Neuronal stem cell (in vitro differentiated cells): ENCODE data around the gene ZNF816.
"Not testable (repeated sequence)": the region's sequence is repeated elsewhere in the genome, so short reads cannot be mapped to it uniquely, and the experiment has no call there.

ENCODE experiments used
- DNase-seq: peaks from one replicate; pipeline ENCODE4 v3.0.0-alpha.2; 2013; ENCODE audit warnings: low spot score
- H2AFZ ChIP-seq: one replicate; pipeline ENCODE4 v1.6.1; 2013; ENCODE audit warnings: mild to moderate bottlenecking, low read length, inconsistent platforms
- H2AK5ac ChIP-seq: 2 replicates; pipeline ENCODE4 v1.6.1; 2013; ENCODE audit warnings: low read depth, mild to moderate bottlenecking, inconsistent platforms, low read length, moderate library complexity, mixed read lengths
- H2BK120ac ChIP-seq: 2 replicates; pipeline ENCODE4 v1.6.1; 2013; ENCODE audit warnings: low read depth, mild to moderate bottlenecking, inconsistent platforms, low read length, moderate library complexity, mixed read lengths
- H2BK12ac ChIP-seq: one replicate; pipeline ENCODE4 v1.6.1; 2013; ENCODE audit warnings: low read length, inconsistent platforms
- H2BK15ac ChIP-seq: 2 replicates; pipeline ENCODE4 v1.6.1; 2013; ENCODE audit warnings: mild to moderate bottlenecking, low read length, inconsistent platforms, mixed read lengths
- H2BK5ac ChIP-seq: one replicate; pipeline ENCODE4 v1.6.1; 2013; ENCODE audit warnings: inconsistent platforms, mild to moderate bottlenecking, low read length, moderate library complexity
- H3K14ac ChIP-seq: one replicate; pipeline ENCODE4 v1.6.1; 2013; ENCODE audit warnings: low read length, inconsistent platforms
- H3K18ac ChIP-seq: 2 replicates; pipeline ENCODE4 v1.6.1; 2013; ENCODE audit warnings: low read length, inconsistent platforms
- H3K23ac ChIP-seq: 2 replicates; pipeline ENCODE4 v1.6.1; 2013; ENCODE audit warnings: low read depth, mild to moderate bottlenecking, mixed read lengths, low read length, inconsistent platforms; ENCODE audit not compliant: poor library complexity
- H3K27ac ChIP-seq: replicated peaks from 3 replicates; pipeline ENCODE4 v1.5.1; 2013; ENCODE audit warnings: low read length, inconsistent platforms
- H3K27me3 ChIP-seq, 3 experiments: 2 replicates each; pipeline ENCODE4 v1.6.1; 2013; ENCODE audit warnings: low read length in 3 of 3, mild to moderate bottlenecking in 2 of 3, inconsistent platforms in 1 of 3, low read depth in 1 of 3, mixed read lengths in 1 of 3, moderate library complexity in 1 of 3; ENCODE audit not compliant: control insufficient read depth in 3 of 3, insufficient read depth in 3 of 3
- H3K36me3 ChIP-seq, 2 donors: replicated peaks in 1 of 2; 2 replicates each; pipeline ENCODE4 v1.6.1; 2013; ENCODE audit warnings: low read length in 2 of 2; ENCODE audit not compliant: control insufficient read depth in 2 of 2, insufficient read depth in 2 of 2
- H3K4ac ChIP-seq: 2 replicates; pipeline ENCODE4 v1.6.1; 2013; ENCODE audit warnings: inconsistent platforms, mild to moderate bottlenecking, low read length, moderate library complexity
- H3K4me1 ChIP-seq, 2 donors: 1 replicate in 1 of 2; 2 replicates in 1 of 2; pipeline ENCODE4 v1.6.1; 2013; ENCODE audit warnings: low read length in 2 of 2, low read depth in 1 of 2; ENCODE audit not compliant: control insufficient read depth in 2 of 2, insufficient read depth in 1 of 2
- H3K4me2 ChIP-seq: one replicate; pipeline ENCODE4 v1.6.1; 2013; ENCODE audit warnings: mild to moderate bottlenecking, low read length, inconsistent platforms; ENCODE audit not compliant: insufficient read depth, poor library complexity, severe bottlenecking
- H3K4me3 ChIP-seq, 2 donors: 2 replicates each; pipeline ENCODE4 v1.5.1; 2013; ENCODE audit warnings: low read length in 2 of 2, mild to moderate bottlenecking in 2 of 2, inconsistent platforms in 1 of 2, moderate library complexity in 1 of 2
- H3K79me1 ChIP-seq: one replicate; pipeline ENCODE4 v1.6.1; 2013; ENCODE audit warnings: low read depth, mild to moderate bottlenecking, inconsistent platforms, low read length, moderate library complexity
- H3K9ac ChIP-seq: one replicate; pipeline ENCODE4 v1.6.1; 2013; ENCODE audit warnings: mild to moderate bottlenecking, low read depth, low read length, inconsistent platforms; ENCODE audit not compliant: poor library complexity
- H3K9me3 ChIP-seq, 2 donors: replicated peaks in 1 of 2; 2 replicates each; pipeline versions ENCODE3 to v1.6.1; 2013; ENCODE audit warnings: low read length in 2 of 2, mild to moderate bottlenecking in 2 of 2, inconsistent platforms in 1 of 2, low read depth in 1 of 2, mixed read lengths in 1 of 2, moderate library complexity in 1 of 2; ENCODE audit not compliant: control insufficient read depth in 2 of 2, insufficient read depth in 1 of 2
- H4K8ac ChIP-seq: one replicate; pipeline ENCODE4 v1.6.1; 2013; ENCODE audit warnings: low read depth, mild to moderate bottlenecking, inconsistent platforms, low read length, moderate library complexity
- H4K91ac ChIP-seq: one replicate; pipeline ENCODE4 v1.6.1; 2013; ENCODE audit warnings: low read length, low read depth, mild to moderate bottlenecking, inconsistent platforms; ENCODE audit not compliant: poor library complexity
- WGBS, 2 donors: extraction: QIAGEN DNeasy Blood & Tissue Kit; methylation state at CpG; one replicate each; pipeline ENCODE4 v1.1.7; 2013; ENCODE audit warnings: missing lambda C conversion rate in 2 of 2, mixed read lengths in 1 of 2; ENCODE audit not compliant: insufficient read length in 2 of 2, insufficient replicate concordance in 1 of 2; ENCODE audit errors: extremely low coverage in 2 of 2; 5-methylcytosine and 5-hydroxymethylcytosine counted together

The ZNF816 gene

GRCh38 chr19:52935434-52935833 lies 27.2 kb downstream of the ZNF816 start:
- Histone ChIP-seq H3K79me1 (peaks cover 6% of the 10 kb centered on the region), H3K36me3 (peaks cover 2 to 36% of the 10 kb centered on the region in 2 donors), H2AFZ (no peak overlapping the region), H2BK12ac (no peak overlapping the region), H4K91ac (no peak overlapping the region), H2BK120ac (no peak overlapping the region), H3K4me3 (no peak overlapping the region), H3K27me3 (no peaks in the 10 kb centered on the region), H3K9ac (no peak overlapping the region), H3K14ac (no peak overlapping the region), H2AK5ac (no peak overlapping the region), H3K27ac (no peak overlapping the region), H2BK5ac (no peak overlapping the region), H3K4ac (no peak overlapping the region), H3K4me2 (no peak overlapping the region), H3K9me3 (peaks cover 1 to 45% of the 10 kb centered on the region in 2 donors), H2BK15ac (no peak overlapping the region), H3K4me1 (no peaks in the 10 kb centered on the region), H3K23ac (no peak overlapping the region), H3K18ac (no peak overlapping the region), H4K8ac (no peak overlapping the region)
- WGBS, 2 donors = no CpG with 5 or more reads among the region's 8 CpGs
- no peak for DNase-seq

- H2BK120ac ChIP-seq, H3K79me1 ChIP-seq, H4K91ac ChIP-seq, H2BK5ac ChIP-seq, H2AFZ ChIP-seq, H4K8ac ChIP-seq, H2BK15ac ChIP-seq, H3K27ac ChIP-seq, H3K9ac ChIP-seq, H2AK5ac ChIP-seq, H3K27me3 ChIP-seq, H3K18ac ChIP-seq, H3K23ac ChIP-seq, DNase-seq, H3K4me3 ChIP-seq, H2BK12ac ChIP-seq, H3K4me2 ChIP-seq, H3K4ac ChIP-seq, H3K4me1 ChIP-seq, H3K14ac ChIP-seq: not testable (repeated sequence)
- peaks cover 1 to 38% of the 10 kb centered on the region in 2 donors for H3K36me3 ChIP-seq
- H3K9me3 ChIP-seq = peaks cover 0 to 22% of the 10 kb centered on the region in 2 donors
- no CpG with 5 or more reads among the region's 9 CpGs for WGBS, 2 donors
These were observed 38.0 kb downstream of the ZNF816 start for GRCh38 chr19:52924641-52925040.

- H2AFZ ChIP-seq = no peak overlapping the region
- H3K4ac ChIP-seq = no peak overlapping the region
- H3K4me1 ChIP-seq = peaks cover 0 to 2% of the 10 kb centered on the region in 2 donors
- H3K9ac ChIP-seq = no peak overlapping the region
- no peak overlapping the region for H3K27ac ChIP-seq
- peak overlapping the region in 1 of 2 donors; percentile 47 for H3K4me3 ChIP-seq
- H2BK15ac ChIP-seq = no peak overlapping the region
- no peak overlapping the region for H4K91ac ChIP-seq
- H3K79me1 ChIP-seq = peaks cover 2% of the 10 kb centered on the region
- no peak overlapping the region for H2BK120ac ChIP-seq
- H4K8ac ChIP-seq = no peak overlapping the region
- no peak for DNase-seq
- no peak overlapping the region for H3K18ac ChIP-seq
- H3K23ac ChIP-seq = no peak overlapping the region
- WGBS, 2 donors = no CpG with 5 or more reads among the region's 18 CpGs
- no peaks in the 10 kb centered on the region for H3K27me3 ChIP-seq
- H2BK12ac ChIP-seq = no peak overlapping the region
- no peak overlapping the region for H2BK5ac ChIP-seq
- H3K14ac ChIP-seq = no peak overlapping the region
- no peak overlapping the region for H2AK5ac ChIP-seq
- H3K4me2 ChIP-seq = no peak overlapping the region
- peaks cover 1 to 32% of the 10 kb centered on the region in 2 donors for H3K36me3 ChIP-seq
- peaks cover 0 to 19% of the 10 kb centered on the region in 2 donors for H3K9me3 ChIP-seq
These were observed 38.7 kb downstream of the ZNF816 start for GRCh38 chr19:52923778-52924593.

GRCh38 chr19:52922841-52923777 lies 39.6 kb downstream of the ZNF816 start, which contains the start of gene ZNF888:
TSS of gene ZNF888 (minus strand) at chr19:52923428. CDS start at chr19:52917873, 5,555 bp downstream.
- no peak within 1 kb of the TSS for H2BK120ac ChIP-seq
- H2AFZ ChIP-seq = peak within 1 kb of the TSS; percentile 79
- WGBS, 2 donors = no CpG with 5 or more reads among the region's 55 CpGs
- H3K27me3 ChIP-seq = no peaks in the 10 kb centered on the region
- H2BK15ac ChIP-seq = no peak within 1 kb of the TSS
- H4K8ac ChIP-seq = no peak within 1 kb of the TSS
- peak within 1 kb of the TSS; percentile 98 for H3K23ac ChIP-seq
- H3K9me3 ChIP-seq = peaks cover 0 to 10% of the 10 kb centered on the region in 2 donors
- peak within 1 kb of the TSS; percentile 47 to 83 for H3K4me3 ChIP-seq
- no peak within 1 kb of the TSS for H2AK5ac ChIP-seq
- H3K4me2 ChIP-seq = peak within 1 kb of the TSS; percentile 67
- peaks cover 0 to 2% of the 10 kb centered on the region in 2 donors for H3K4me1 ChIP-seq
- H4K91ac ChIP-seq = no peak within 1 kb of the TSS
- peak within 1 kb of the TSS; percentile 81 for H3K9ac ChIP-seq
- H3K79me1 ChIP-seq = peaks cover 2% of the 10 kb centered on the region
- peak; percentile 72 for DNase-seq
- no peak within 1 kb of the TSS for H3K4ac ChIP-seq
- H3K36me3 ChIP-seq = peaks cover 0 to 25% of the 10 kb centered on the region in 2 donors
- H2BK5ac ChIP-seq = no peak within 1 kb of the TSS
- H3K18ac ChIP-seq = peak within 1 kb of the TSS; percentile 87
- H3K27ac ChIP-seq = peak within 1 kb of the TSS; percentile 82
- no peak within 1 kb of the TSS for H2BK12ac ChIP-seq
- no peak within 1 kb of the TSS for H3K14ac ChIP-seq
